GM12878 (cell line): ENCODE data around the gene HOXB6. TPM values are rescaled to one million over a fixed set of nuclear protein-coding genes. Genes with fewer than 3 reads are reported as not detected.

Source experiments
- ATAC-seq: fragments of 200-7000 bp; cut with Tn5 transposase; 3 replicates; pipeline ENCODE4 v1.9.1; 2020; ENCODE audit warnings: mild to moderate bottlenecking, moderate library complexity
- BruUV-seq: library from RNA; stranded (reverse); fragments of 400-500 nt; replicated peaks from 2 replicates; lab custom pipeline; 2021; lab: Mats Ljungman, UMichigan
- CTCF ChIA-PET: fragments of 300-600 bp; sonication (Branson Sonifier 250); formaldehyde crosslinking; extraction: SDS; loops from one replicate; lab custom pipeline; 2021; ENCODE audit warnings: inconsistent platforms; lab: Yijun Ruan, JAX
- POLR2A ChIA-PET: fragments of 350-600 bp; formaldehyde crosslinking; extraction: SDS; loops from one replicate; lab custom pipeline; 2021; ENCODE audit warnings: inconsistent platforms; lab: Charles Lee
- RAD21 ChIA-PET: fragments of 300-600 bp; sonication (Branson Sonifier 250); formaldehyde crosslinking; loops from one replicate; lab custom pipeline; 2023; ENCODE audit warnings: antibody characterized with exemption; ENCODE audit not compliant: unreplicated experiment; lab: Charles Lee
- SMC1A ChIA-PET: fragments of 300-600 bp; sonication (Branson Sonifier 250); formaldehyde crosslinking; loops from one replicate; lab custom pipeline; 2023; ENCODE audit not compliant: unreplicated experiment, uncharacterized antibody; lab: Charles Lee
- DNase-seq: peaks from one replicate; pipeline ENCODE4 v3.0.0-alpha.2; 2011; ENCODE audit warnings: low read depth, low spot score
- FAIRE-seq: peaks from 3 replicates; lab custom pipeline; 2011; peaks lifted over from hg19 to GRCh38; lab: Jason Lieb, UNC
- H2AFZ ChIP-seq: 2 replicates; pipeline ENCODE4 v1.6.0; 2011; ENCODE audit warnings: low read depth, low read length, control low read depth; ENCODE audit not compliant: control insufficient read depth
- H3K27ac ChIP-seq: 2 replicates; pipeline ENCODE4 v1.5.1; 2011; ENCODE audit warnings: control low read depth; ENCODE audit not compliant: control insufficient read depth, insufficient read depth
- H3K27me3 ChIP-seq, 2 experiments: replicated peaks in 1 of 2; 2 replicates each; pipeline versions ENCODE4 v1.6.0 to v1.6.1; 2011; ENCODE audit warnings: low read length in 1 of 2; ENCODE audit not compliant: control insufficient read depth in 2 of 2, insufficient read depth in 2 of 2
- H3K36me3 ChIP-seq, 2 experiments: 2 replicates each; pipeline ENCODE4 v1.5.1; 2011; ENCODE audit warnings: low read length in 1 of 2; ENCODE audit not compliant: control insufficient read depth in 2 of 2, insufficient read depth in 2 of 2
- H3K4me1 ChIP-seq: 2 replicates; pipeline ENCODE4 v1.6.1; 2011; ENCODE audit warnings: mild to moderate bottlenecking, low read length, moderate library complexity, mixed read lengths; ENCODE audit not compliant: control insufficient read depth, insufficient read depth
- H3K4me2 ChIP-seq: 2 replicates; pipeline ENCODE4 v1.6.0; 2011; ENCODE audit warnings: control low read depth; ENCODE audit not compliant: control insufficient read depth, insufficient read depth
- H3K4me3 ChIP-seq: fragments of 200-600 bp; sonication (generic); 2 replicates; pipeline ENCODE4 v1.5.1; 2016
- H3K79me2 ChIP-seq: 2 replicates; pipeline ENCODE4 v1.6.0; 2011; ENCODE audit warnings: low read length; ENCODE audit not compliant: control insufficient read depth, insufficient read depth
- H3K9ac ChIP-seq: 2 replicates; pipeline ENCODE4 v1.8.0; 2011; ENCODE audit warnings: low read length, control low read depth, mixed read lengths; ENCODE audit not compliant: control insufficient read depth, insufficient read depth
- H3K9me3 ChIP-seq: replicated peaks from 3 replicates; pipeline ENCODE4 v1.5.1; 2011; ENCODE audit warnings: mild to moderate bottlenecking, low read length; ENCODE audit not compliant: control insufficient read depth, insufficient read depth
- H4K20me1 ChIP-seq: 2 replicates; pipeline ENCODE4 v1.6.0; 2011; ENCODE audit not compliant: control insufficient read depth, insufficient read depth
- ASH2L ChIP-seq: fragments of 300-600, 200-600 bp; sonication (generic); IDR thresholded peaks from 2 replicates; pipeline ENCODE4 v1.6.1; 2017; ENCODE audit warnings: low read depth, mild to moderate bottlenecking, borderline replicate concordance
- ATF7 ChIP-seq: fragments of 450-650 bp; IDR thresholded peaks from 2 replicates; pipeline ENCODE4 v1.6.1; 2016; ENCODE audit warnings: low read depth, mild to moderate bottlenecking
- DPF2 ChIP-seq: fragments of 450-650 bp; IDR thresholded peaks from 2 replicates; pipeline ENCODE4 v1.6.1; 2017; ENCODE audit warnings: mild to moderate bottlenecking
- ETV6 ChIP-seq, 2 experiments: fragments of 450-650 bp in 1 of 2; IDR thresholded peaks in 1 of 2; conservative IDR thresholded peaks in 1 of 2; 2 replicates each; pipeline ENCODE4 v1.6.1; 2014; ENCODE audit warnings: antibody characterized with exemption in 1 of 2, borderline replicate concordance in 1 of 2, low read depth in 1 of 2, mild to moderate bottlenecking in 1 of 2, moderate library complexity in 1 of 2
- HCFC1 ChIP-seq: fragments of 150-350 bp; IDR thresholded peaks from 2 replicates; pipeline ENCODE4 v1.6.1; 2014; ENCODE audit warnings: low read length
- HDAC2 ChIP-seq: fragments of 200-600 bp; sonication (generic); IDR thresholded peaks from 2 replicates; pipeline ENCODE4 v1.6.1; 2017
- NFIC ChIP-seq: IDR thresholded peaks from 2 replicates; pipeline ENCODE4 v1.6.1; 2012; ENCODE audit warnings: low read depth, mild to moderate bottlenecking, inconsistent platforms, low read length, moderate library complexity
- NFXL1 ChIP-seq: fragments of 450-650 bp; IDR thresholded peaks from 2 replicates; pipeline ENCODE4 v1.6.1; 2017; ENCODE audit warnings: antibody characterized with exemption, mild to moderate bottlenecking, borderline replicate concordance
- NFYA ChIP-seq: IDR thresholded peaks from 2 replicates; pipeline ENCODE4 v1.6.1; 2011; ENCODE audit warnings: low read depth, mild to moderate bottlenecking, low read length, improper control_type of control experiment, borderline replicate concordance
- POLR2A ChIP-seq: IDR thresholded peaks from 2 replicates; pipeline ENCODE4 v1.6.1; 2011; ENCODE audit warnings: low read depth, mild to moderate bottlenecking, low read length
- SIN3A ChIP-seq: IDR thresholded peaks from 2 replicates; pipeline ENCODE4 v1.6.1; 2012; ENCODE audit warnings: low read depth, low read length, improper control_type of control experiment
- TCF3 ChIP-seq: IDR thresholded peaks from 2 replicates; pipeline ENCODE4 v1.6.1; 2012; ENCODE audit warnings: low read depth, mild to moderate bottlenecking, low read length, borderline replicate concordance; ENCODE audit not compliant: insufficient read depth
- TCF7 ChIP-seq: IDR thresholded peaks from 2 replicates; pipeline ENCODE4 v1.6.1; 2014; ENCODE audit warnings: antibody characterized with exemption, borderline replicate concordance
- WRNIP1 ChIP-seq: IDR thresholded peaks from 2 replicates; pipeline ENCODE4 v1.6.1; 2011; ENCODE audit warnings: low read depth, low read length, improper control_type of control experiment, borderline replicate concordance
- ZNF24 ChIP-seq: fragments of 450-650 bp; IDR thresholded peaks from 2 replicates; pipeline ENCODE4 v1.6.1; 2017; ENCODE audit warnings: antibody characterized with exemption, mild to moderate bottlenecking
- WGBS: methylation state at CpG from one replicate; pipeline ENCODE4 v1.1.6; 2016; ENCODE audit warnings: low lambda C conversion rate; ENCODE audit not compliant: insufficient replicate concordance, insufficient coverage; ENCODE audit errors: missing lambda C conversion rate; 5-methylcytosine and 5-hydroxymethylcytosine counted together
- in situ Hi-C: fragments of 300-500 bp; cut with MboI; formaldehyde crosslinking; loops from 9 replicates; pipeline ENCODE4 v1.14.3; 2018; ENCODE audit warnings: mixed read lengths
- intact Hi-C: fragments of 100-400 bp; cut with micrococcal nuclease; formaldehyde crosslinking; loops from one replicate; pipeline ENCODE4 v1.14.2; 2022; ENCODE audit not compliant: unreplicated experiment
- polyA plus RNA-seq, 11 experiments: library from polyadenylated mRNA; depleted of rRNA in 4 of 11; unstranded in 6 of 11; stranded (reverse) in 5 of 11; fragments of >200 nt; fragmentation: Nextera tagmentation in 4 of 11; fragmentation: Illumina TruSeq in 1 of 11; extraction: Ambion mirVana in 4 of 11; extraction: Trizol in 1 of 11; gene quantifications; 1 replicate in 1 of 11; 2 replicates in 10 of 11; pipeline versions ENCODE4 v1.2.1 to v1.2.3, GENCODE V29; 2011 to 2016; ENCODE audit warnings: inconsistent platforms in 2 of 11, missing spikeins in 2 of 11, low read depth in 1 of 11
- total RNA-seq, 4 experiments: library from RNA; depleted of rRNA in 3 of 4; stranded (reverse); fragments of >200 nt in 3 of 4; fragmentation: Illumina TruSeq in 1 of 4; extraction: Trizol in 1 of 4; gene quantifications; 2 replicates each; pipeline versions ENCODE4 v1.2.1 to v1.2.3, GENCODE V29; 2013 to 2021

The HOXB6 gene
- total and polyA plus RNA-seq, 10 of the 15 experiments (the other 5 are each of a cell fraction or from before 2014, with no cell fraction given) = 0.04 to 0.51 (median 0.09) TPM; not detected in 2

GRCh38 chr17:48584223-48584741, 20.5 kb downstream of the HOXB6 start:
- H3K79me2 ChIP-seq = no peaks in the 10 kb centered on the region
- H3K9me3 ChIP-seq = no peaks in the 10 kb centered on the region
- in situ Hi-C loops (no loop called here), intact Hi-C loops (no loop called here)
- WGBS = 50% methylated on average over 2 of the region's 2 CpGs
- H4K20me1 ChIP-seq = no peaks in the 10 kb centered on the region
- no peak for TF ChIP-seq ASH2L
- no TSS peak for BruUV-seq
- peaks cover 10% of the 10 kb centered on the region for H3K4me1 ChIP-seq
- H3K27ac ChIP-seq = no peak overlapping the region
- ChIA-PET CTCF (interaction anchor here (0.7 to 2.4 kb wide), 9 partner anchors 28 to 473 kb away, joined by 3 to 9 read pairs (median 4); no protein-coding TSS in a partner anchor), RAD21 (interaction anchor here (0.8 to 2.2 kb wide), 6 partner anchors 73 to 504 kb away, joined by 3 to 7 read pairs (median 4); no protein-coding TSS in a partner anchor), SMC1A (interaction anchor here (0.8 to 1.0 kb wide), 3 partner anchors 237 to 504 kb away, joined by 3 read pairs; no protein-coding TSS in a partner anchor), POLR2A (no interaction called here)
- no peak for DNase-seq
- FAIRE-seq = no peak
- H3K27me3 ChIP-seq = peaks cover 0 to 4% of the 10 kb centered on the region in 2 experiments; a peak in 1 of 4 replicates
- H3K9ac ChIP-seq = no peak overlapping the region
- H3K36me3 ChIP-seq = no peaks in the 10 kb centered on the region
- no peak overlapping the region for H3K4me2 ChIP-seq
- H2AFZ ChIP-seq = no peak overlapping the region
- no peak for ATAC-seq
- no peak overlapping the region for H3K4me3 ChIP-seq

GRCh38 chr17:48583708-48584222, 21.0 kb downstream of the HOXB6 start:
- POLR2A ChIA-PET = interaction anchor here (1.5 to 1.8 kb wide), 2 partner anchors 9 to 71 kb away, joined by 4 to 6 read pairs; partner anchors contain the start of gene HOXB5
- Histone ChIP-seq H3K27ac (no peak overlapping the region), H3K36me3 (no peaks in the 10 kb centered on the region), H4K20me1 (no peaks in the 10 kb centered on the region), H3K27me3 (peaks cover 0 to 4% of the 10 kb centered on the region in 2 experiments; a peak in 1 of 4 replicates), H3K4me2 (no peak overlapping the region), H2AFZ (no peak overlapping the region), H3K4me3 (no peak overlapping the region), H3K79me2 (no peaks in the 10 kb centered on the region), H3K9me3 (no peaks in the 10 kb centered on the region), H3K9ac (no peak overlapping the region), H3K4me1 (peaks cover 10% of the 10 kb centered on the region)
- CTCF ChIA-PET = interaction anchor here (0.6 to 2.4 kb wide), 11 partner anchors 28 to 472 kb away, joined by 3 to 9 read pairs (median 4); no protein-coding TSS in a partner anchor
- DNase-seq (no peak), FAIRE-seq (no peak), ATAC-seq (no peak)
- SMC1A ChIA-PET = interaction anchor here (0.7 to 1.9 kb wide), 13 partner anchors 22 to 504 kb away, joined by 3 to 11 read pairs (median 4); no protein-coding TSS in a partner anchor
- no TSS peak for BruUV-seq
- WGBS = 72% methylated on average over 3 of the region's 3 CpGs
- in situ Hi-C loops (no loop called here), intact Hi-C loops (no loop called here)
- RAD21 ChIA-PET = interaction anchor here (0.8 to 2.2 kb wide), 10 partner anchors 17 to 504 kb away, joined by 3 to 7 read pairs (median 3); no protein-coding TSS in a partner anchor
- TF ChIP-seq DPF2 (no peak), NFYA (no peak), ATF7 (no peak), NFXL1 (no peak), TCF7 (no peak), WRNIP1 (no peak), POLR2A (no peak), HCFC1 (no peak), ZNF24 (no peak), HDAC2 (no peak), ETV6 (conservative IDR thresholded peaks at IDR 0.05 in 1 of 2, IDR thresholded peaks at IDR 0.05 in 1 of 2; ENCODE audit: borderline replicate concordance in 1 of 2, low read depth in 1 of 2) (no peak), SIN3A (no peak), TCF3 (no peak), NFIC (no peak)
